ENCODE data around the gene FTCDNL1. TPM values are rescaled to one million over a fixed set of nuclear protein-coding genes. Genes with fewer than 3 reads are reported as not detected.

Gene FTCDNL1
- total and polyA plus RNA-seq, 2 of the 13 experiments (the other 11 are each of a cell fraction or from before 2014, with no cell fraction given): 0.98 to 1.4 TPM

- TF ChIP-seq, protein P1, sequence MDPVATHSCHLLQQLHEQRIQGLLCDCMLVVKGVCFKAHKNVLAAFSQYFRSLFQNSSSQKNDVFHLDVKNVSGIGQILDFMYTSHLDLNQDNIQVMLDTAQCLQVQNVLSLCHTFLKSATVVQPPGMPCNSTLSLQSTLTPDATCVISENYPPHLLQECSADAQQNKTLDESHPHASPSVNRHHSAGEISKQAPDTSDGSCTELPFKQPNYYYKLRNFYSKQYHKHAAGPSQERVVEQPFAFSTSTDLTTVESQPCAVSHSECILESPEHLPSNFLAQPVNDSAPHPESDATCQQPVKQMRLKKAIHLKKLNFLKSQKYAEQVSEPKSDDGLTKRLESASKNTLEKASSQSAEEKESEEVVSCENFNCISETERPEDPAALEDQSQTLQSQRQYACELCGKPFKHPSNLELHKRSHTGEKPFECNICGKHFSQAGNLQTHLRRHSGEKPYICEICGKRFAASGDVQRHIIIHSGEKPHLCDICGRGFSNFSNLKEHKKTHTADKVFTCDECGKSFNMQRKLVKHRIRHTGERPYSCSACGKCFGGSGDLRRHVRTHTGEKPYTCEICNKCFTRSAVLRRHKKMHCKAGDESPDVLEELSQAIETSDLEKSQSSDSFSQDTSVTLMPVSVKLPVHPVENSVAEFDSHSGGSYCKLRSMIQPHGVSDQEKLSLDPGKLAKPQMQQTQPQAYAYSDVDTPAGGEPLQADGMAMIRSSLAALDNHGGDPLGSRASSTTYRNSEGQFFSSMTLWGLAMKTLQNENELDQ (CRISPR knock-in tag; IDR thresholded peaks at IDR 0.05; ENCODE audit: borderline replicate concordance): no peak
- TF ChIP-seq, protein P2, sequence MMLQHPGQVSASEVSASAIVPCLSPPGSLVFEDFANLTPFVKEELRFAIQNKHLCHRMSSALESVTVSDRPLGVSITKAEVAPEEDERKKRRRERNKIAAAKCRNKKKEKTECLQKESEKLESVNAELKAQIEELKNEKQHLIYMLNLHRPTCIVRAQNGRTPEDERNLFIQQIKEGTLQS (CRISPR knock-in tag; IDR thresholded peaks at IDR 0.05): no peak
- TF ChIP-seq, protein P3, sequence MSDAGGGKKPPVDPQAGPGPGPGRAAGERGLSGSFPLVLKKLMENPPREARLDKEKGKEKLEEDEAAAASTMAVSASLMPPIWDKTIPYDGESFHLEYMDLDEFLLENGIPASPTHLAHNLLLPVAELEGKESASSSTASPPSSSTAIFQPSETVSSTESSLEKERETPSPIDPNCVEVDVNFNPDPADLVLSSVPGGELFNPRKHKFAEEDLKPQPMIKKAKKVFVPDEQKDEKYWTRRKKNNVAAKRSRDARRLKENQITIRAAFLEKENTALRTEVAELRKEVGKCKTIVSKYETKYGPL (CRISPR knock-in tag; IDR thresholded peaks at IDR 0.05): no peak
- TF ChIP-seq FOXA3 (CRISPR knock-in tag; IDR thresholded peaks at IDR 0.05): peak; percentile 99
- TF ChIP-seq XRCC5 (optimal IDR thresholded peaks at IDR 0.05; ENCODE audit: low read length): no peak
- TF ChIP-seq ZNF530 (CRISPR knock-in tag; IDR thresholded peaks at IDR 0.05; ENCODE audit: low read depth): no peak
- no peak for TF ChIP-seq GZF1 (CRISPR knock-in tag; IDR thresholded peaks at IDR 0.05)
- TF ChIP-seq KLF16 (CRISPR knock-in tag; IDR thresholded peaks at IDR 0.05): peak in 1 of 2 experiments; percentile 80; a peak in 2 of 4 replicates
- TF ChIP-seq ZNF816 (CRISPR knock-in tag; IDR thresholded peaks at IDR 0.05; ENCODE audit: borderline replicate concordance): peak; percentile 28; the same call in 1 of the 2 replicates
- no peak for TF ChIP-seq ZNF713 (CRISPR knock-in tag; IDR thresholded peaks at IDR 0.05)
- TF ChIP-seq ZFP62 (CRISPR knock-in tag; IDR thresholded peaks at IDR 0.05): no peak
- no peak for TF ChIP-seq MATR3 (CRISPR knock-in tag; IDR thresholded peaks at IDR 0.05)
- TF ChIP-seq, protein P4, sequence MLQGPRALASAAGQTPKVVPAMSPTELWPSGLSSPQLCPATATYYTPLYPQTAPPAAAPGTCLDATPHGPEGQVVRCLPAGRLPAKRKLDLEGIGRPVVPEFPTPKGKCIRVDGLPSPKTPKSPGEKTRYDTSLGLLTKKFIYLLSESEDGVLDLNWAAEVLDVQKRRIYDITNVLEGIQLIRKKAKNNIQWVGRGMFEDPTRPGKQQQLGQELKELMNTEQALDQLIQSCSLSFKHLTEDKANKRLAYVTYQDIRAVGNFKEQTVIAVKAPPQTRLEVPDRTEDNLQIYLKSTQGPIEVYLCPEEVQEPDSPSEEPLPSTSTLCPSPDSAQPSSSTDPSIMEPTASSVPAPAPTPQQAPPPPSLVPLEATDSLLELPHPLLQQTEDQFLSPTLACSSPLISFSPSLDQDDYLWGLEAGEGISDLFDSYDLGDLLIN (CRISPR knock-in tag; IDR thresholded peaks at IDR 0.05; ENCODE audit: borderline replicate concordance): no peak
- peak; percentile 89 for TF ChIP-seq HOXA5 (CRISPR knock-in tag; IDR thresholded peaks at IDR 0.05)
- no peak for TF ChIP-seq NFRKB (IDR thresholded peaks at IDR 0.05)
- no peak for TF ChIP-seq ZSCAN22 (CRISPR knock-in tag; IDR thresholded peaks at IDR 0.05)
- no peak for TF ChIP-seq NFATC3 (CRISPR knock-in tag; IDR thresholded peaks at IDR 0.05)
- no peak for TF ChIP-seq ZBTB20 (CRISPR knock-in tag; IDR thresholded peaks at IDR 0.05; ENCODE audit: borderline replicate concordance, low read depth)
- TF ChIP-seq ZNF251 (CRISPR knock-in tag; IDR thresholded peaks at IDR 0.05): no peak
- no peak for TF ChIP-seq BORCS8-MEF2B (CRISPR knock-in tag; IDR thresholded peaks at IDR 0.05)
- no peak for TF ChIP-seq ZNF558 (CRISPR knock-in tag; IDR thresholded peaks at IDR 0.05; ENCODE audit: borderline replicate concordance)
- no peak for TF ChIP-seq SCMH1 (CRISPR knock-in tag; IDR thresholded peaks at IDR 0.05; ENCODE audit: borderline replicate concordance)
- TF ChIP-seq ZNF367 (CRISPR knock-in tag; IDR thresholded peaks at IDR 0.05; ENCODE audit: borderline replicate concordance): no peak
- no peak for TF ChIP-seq ZNF782 (CRISPR knock-in tag; IDR thresholded peaks at IDR 0.05; ENCODE audit: borderline replicate concordance)
- no peak for TF ChIP-seq SIN3B (IDR thresholded peaks at IDR 0.05; ENCODE audit: low read length)
- TF ChIP-seq ZNF274 (CRISPR knock-in tag; IDR thresholded peaks at IDR 0.05): no peak
- no peak for TF ChIP-seq ZNF674 (CRISPR knock-in tag; IDR thresholded peaks at IDR 0.05; ENCODE audit: low read depth)
- TF ChIP-seq SMARCE1 (IDR thresholded peaks at IDR 0.05; ENCODE audit: borderline replicate concordance): no peak
- no peak for TF ChIP-seq RFXAP (CRISPR knock-in tag; IDR thresholded peaks at IDR 0.05; ENCODE audit: borderline replicate concordance)
Measured at GRCh38 chr2:199738727-199739412, 112.1 kb downstream of the FTCDNL1 start (continued).
